SK-N-SH (cell line): ENCODE measurements around the gene HSCB.
"Not testable (repeated sequence)": the region's sequence is repeated elsewhere in the genome, so short reads cannot be mapped to it uniquely, and the experiment has no call there.

ENCODE experiments used
- FOXJ3 ChIP-seq: sonication (generic); formaldehyde crosslinking; IDR thresholded peaks from 2 replicates; pipeline ENCODE4 v1.5.1; 2020; ENCODE audit warnings: mild to moderate bottlenecking, missing genetic modification reagents
- POLR2AphosphoS5 ChIP-seq: IDR thresholded peaks from 2 replicates; pipeline ENCODE4 v1.6.1; 2012; ENCODE audit warnings: low read depth, low read length
- RXRA ChIP-seq: IDR thresholded peaks from 2 replicates; pipeline ENCODE4 v1.4.0; 2012; ENCODE audit warnings: low read depth, mild to moderate bottlenecking, borderline replicate concordance
- TAF1 ChIP-seq: IDR thresholded peaks from 2 replicates; pipeline ENCODE4 v1.6.1; 2012; ENCODE audit warnings: low read depth, mild to moderate bottlenecking, low read length, moderate library complexity, borderline replicate concordance
- TCF12 ChIP-seq: IDR thresholded peaks from 2 replicates; pipeline ENCODE4 v1.4.0; 2012
- TEAD4 ChIP-seq: IDR thresholded peaks from 2 replicates; pipeline ENCODE4 v1.4.0; 2012; ENCODE audit warnings: mild to moderate bottlenecking, borderline replicate concordance; ENCODE audit not compliant: insufficient read depth
- YY1 ChIP-seq: IDR thresholded peaks from 2 replicates; pipeline ENCODE4 v1.4.0; 2012; ENCODE audit warnings: low read depth, mild to moderate bottlenecking
- TF ChIP-seq, protein P1 (sequence below): fragments of 200-600 bp; sonication (generic); IDR thresholded peaks from 2 replicates; pipeline ENCODE4 v1.6.1; 2017; ENCODE audit warnings: antibody characterized with exemption, mild to moderate bottlenecking, moderate library complexity

DNA sequence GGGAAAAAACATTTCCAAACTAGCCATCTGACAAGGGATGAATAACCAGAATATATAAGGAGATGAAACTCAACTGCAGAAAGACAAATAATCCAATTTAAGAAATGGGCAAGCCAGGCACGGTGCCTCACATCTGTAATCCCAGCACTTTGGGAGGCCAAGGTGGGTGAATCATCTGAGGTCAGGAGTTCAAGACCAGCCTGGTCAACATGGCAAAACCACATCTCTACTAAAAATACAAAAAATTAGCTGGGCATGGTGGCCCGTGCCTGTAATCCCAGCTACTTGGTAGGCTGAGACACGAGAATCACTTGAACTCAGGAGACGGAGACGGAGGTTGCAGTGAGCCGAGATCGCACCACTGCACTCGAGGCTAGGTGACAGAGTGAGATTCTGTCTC is 3.0 kb upstream of the HSCB start:
- TF ChIP-seq, protein P1, sequence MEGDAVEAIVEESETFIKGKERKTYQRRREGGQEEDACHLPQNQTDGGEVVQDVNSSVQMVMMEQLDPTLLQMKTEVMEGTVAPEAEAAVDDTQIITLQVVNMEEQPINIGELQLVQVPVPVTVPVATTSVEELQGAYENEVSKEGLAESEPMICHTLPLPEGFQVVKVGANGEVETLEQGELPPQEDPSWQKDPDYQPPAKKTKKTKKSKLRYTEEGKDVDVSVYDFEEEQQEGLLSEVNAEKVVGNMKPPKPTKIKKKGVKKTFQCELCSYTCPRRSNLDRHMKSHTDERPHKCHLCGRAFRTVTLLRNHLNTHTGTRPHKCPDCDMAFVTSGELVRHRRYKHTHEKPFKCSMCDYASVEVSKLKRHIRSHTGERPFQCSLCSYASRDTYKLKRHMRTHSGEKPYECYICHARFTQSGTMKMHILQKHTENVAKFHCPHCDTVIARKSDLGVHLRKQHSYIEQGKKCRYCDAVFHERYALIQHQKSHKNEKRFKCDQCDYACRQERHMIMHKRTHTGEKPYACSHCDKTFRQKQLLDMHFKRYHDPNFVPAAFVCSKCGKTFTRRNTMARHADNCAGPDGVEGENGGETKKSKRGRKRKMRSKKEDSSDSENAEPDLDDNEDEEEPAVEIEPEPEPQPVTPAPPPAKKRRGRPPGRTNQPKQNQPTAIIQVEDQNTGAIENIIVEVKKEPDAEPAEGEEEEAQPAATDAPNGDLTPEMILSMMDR: not testable (repeated sequence)
- not testable (repeated sequence) for TF ChIP-seq POLR2AphosphoS5; TCF12; TEAD4; YY1; FOXJ3 (CRISPR knock-in tag); RXRA; TAF1
